Thymus (tissue), 11 donors: ENCODE data around the gene RNF150. TPM values are rescaled to one million over a fixed set of nuclear protein-coding genes. Genes with fewer than 3 reads are reported as not detected.
A peak's percentile ranks its signal among the peaks of the same experiment; 100 is the strongest.

Source experiments
- DNase-seq, 9 donors: peaks; one replicate each; pipeline ENCODE4 v3.0.0-alpha.2; 2013; ENCODE audit warnings: low spot score in 9 of 9, low read depth in 6 of 9, missing footprints in 1 of 9
- H3K27ac ChIP-seq, 2 donors: one replicate each; pipeline ENCODE4 v1.5.1; 2013; ENCODE audit warnings: control low read depth in 1 of 2, low read depth in 1 of 2, low read length in 1 of 2, mild to moderate bottlenecking in 1 of 2, moderate library complexity in 1 of 2
- H3K27me3 ChIP-seq, 2 donors: one replicate each; pipeline ENCODE4 v1.5.1; 2013; ENCODE audit warnings: low read length in 1 of 2; ENCODE audit not compliant: control insufficient read depth in 2 of 2, insufficient read depth in 1 of 2
- H3K36me3 ChIP-seq, 2 donors: one replicate each; pipeline ENCODE4 v1.5.1; 2013; ENCODE audit warnings: low read length in 1 of 2, mild to moderate bottlenecking in 1 of 2, moderate library complexity in 1 of 2; ENCODE audit not compliant: control insufficient read depth in 2 of 2, insufficient read depth in 2 of 2
- H3K4me1 ChIP-seq, 2 donors: one replicate each; pipeline ENCODE4 v1.5.1; 2013; ENCODE audit warnings: low read length in 2 of 2; ENCODE audit not compliant: control insufficient read depth in 2 of 2, insufficient read depth in 2 of 2
- H3K4me3 ChIP-seq, 2 donors: one replicate each; pipeline ENCODE4 v1.5.1; 2013; ENCODE audit warnings: low read length in 2 of 2, control low read depth in 1 of 2, mild to moderate bottlenecking in 1 of 2
- H3K9me3 ChIP-seq, 2 donors: one replicate each; pipeline ENCODE4 v1.5.1; 2013; ENCODE audit warnings: low read length in 1 of 2, mild to moderate bottlenecking in 1 of 2; ENCODE audit not compliant: control insufficient read depth in 2 of 2, insufficient read depth in 1 of 2
- WGBS: extraction: QIAGEN DNeasy Blood & Tissue Kit; methylation state at CpG from one replicate; pipeline ENCODE4 v1.1.7; 2013; 5-methylcytosine and 5-hydroxymethylcytosine counted together
- polyA plus RNA-seq: library from polyadenylated mRNA; stranded (reverse); fragments of 200-250 nt; gene quantifications from one replicate; pipeline ENCODE4 v1.2.3, GENCODE V29; 2013
- total RNA-seq: library from RNA; stranded (reverse); fragments of 120-200 nt; gene quantifications from one replicate; pipeline ENCODE4 v1.2.4, GENCODE V29; 2013
- donor health status: healthy.

The RNF150 gene
- total and polyA plus RNA-seq, 2 donors, result 1.4 to 2.9 TPM

- DNase-seq, result peak in 3 of 9 donors; percentile 5 to 34 (median 7)
- peaks cover 8 to 13% of the 10 kb centered on the region in 2 donors for H3K4me1 ChIP-seq
- peak overlapping the region in 1 of 2 donors; percentile 70 for H3K4me3 ChIP-seq
- no peaks in the 10 kb centered on the region for H3K9me3 ChIP-seq
- WGBS, result 49% methylated on average over 11 of the region's 11 CpGs
- H3K36me3 ChIP-seq, result no peaks in the 10 kb centered on the region
- H3K27ac ChIP-seq, result no peak overlapping the region
- peaks cover 3 to 13% of the 10 kb centered on the region in 2 donors for H3K27me3 ChIP-seq
Observed at GRCh38 chr4:141133999-141134995, 1.0 kb upstream of the RNF150 start.

DNA sequence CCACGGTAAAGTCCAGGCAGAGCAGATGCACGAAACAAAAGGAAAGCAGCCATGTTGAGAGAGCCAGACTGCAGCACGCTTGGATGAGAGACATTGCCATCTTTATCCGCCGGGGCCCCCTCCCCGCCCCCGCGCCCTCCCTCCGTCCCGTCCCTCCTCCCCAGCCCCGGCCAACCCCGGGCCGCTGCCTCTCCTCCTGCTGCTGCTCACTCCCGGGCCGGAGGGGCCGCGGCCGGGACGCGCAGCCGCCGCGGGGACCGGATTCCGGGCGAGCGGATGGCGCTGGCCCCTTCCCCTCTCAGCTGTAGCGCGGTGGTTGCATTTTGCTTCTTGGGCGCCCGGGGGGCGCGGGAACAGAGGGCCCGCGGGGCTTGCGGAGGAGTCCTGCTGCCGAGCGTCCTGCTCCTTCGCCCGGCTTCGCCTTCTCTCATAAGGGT, 542 bp downstream of the RNF150 start:
- peaks cover 8 to 13% of the 10 kb centered on the region in 2 donors for H3K4me1 ChIP-seq
- DNase-seq, result peak in 1 of 9 donors; percentile 9
- H3K36me3 ChIP-seq, result no peaks in the 10 kb centered on the region
- peak overlapping the region; percentile 70 to 78 for H3K4me3 ChIP-seq
- WGBS, result under 1% methylated on average over 42 of the region's 42 CpGs
- H3K27me3 ChIP-seq, result peaks cover 3 to 13% of the 10 kb centered on the region in 2 donors
- H3K27ac ChIP-seq, result peak overlapping the region; percentile 20 to 55
- H3K9me3 ChIP-seq, result no peaks in the 10 kb centered on the region

DNA sequence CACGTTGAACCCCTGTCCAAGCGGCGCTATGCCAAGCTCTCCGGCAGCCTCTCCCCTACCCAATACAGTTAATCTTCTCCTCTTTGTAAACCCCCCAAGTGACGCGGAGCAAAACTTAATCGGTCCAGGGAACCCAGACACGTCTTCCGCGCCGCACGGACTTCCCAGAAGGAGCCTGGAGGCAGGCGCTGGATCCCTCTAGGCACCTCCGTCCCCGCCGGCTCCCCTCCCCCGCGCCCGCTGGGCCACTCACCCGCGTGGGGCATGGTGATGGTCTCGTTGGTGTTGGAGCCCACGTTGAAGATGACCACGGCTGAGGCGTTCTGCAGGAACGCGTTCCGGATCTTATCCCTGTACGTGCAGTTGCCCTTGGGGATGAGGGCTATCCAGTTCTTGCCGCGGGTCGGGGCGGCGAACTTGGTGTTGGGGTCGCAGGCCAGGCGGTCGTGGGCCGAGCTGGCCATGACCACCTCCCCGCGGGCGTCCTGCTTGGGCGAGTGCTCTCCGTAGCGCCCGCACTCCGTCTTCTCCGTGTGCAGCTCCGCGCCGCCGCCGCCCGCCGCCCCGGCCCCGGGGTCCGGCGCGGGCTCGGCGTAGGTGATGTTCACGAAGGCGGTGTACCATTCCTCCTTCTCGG, 1.1 kb downstream of the RNF150 start:
- H3K4me1 ChIP-seq, result peaks cover 8 to 13% of the 10 kb centered on the region in 2 donors
- peak overlapping the region; percentile 70 to 78 for H3K4me3 ChIP-seq
- no peaks in the 10 kb centered on the region for H3K36me3 ChIP-seq
- DNase-seq, result peak in 4 of 9 donors; percentile 6 to 41 (median 16)
- H3K27ac ChIP-seq, result peak overlapping the region in 1 of 2 donors; percentile 20
- peaks cover 3 to 13% of the 10 kb centered on the region in 2 donors for H3K27me3 ChIP-seq
- H3K9me3 ChIP-seq, result no peaks in the 10 kb centered on the region
- 2% methylated on average over 64 of the region's 64 CpGs for WGBS

DNA sequence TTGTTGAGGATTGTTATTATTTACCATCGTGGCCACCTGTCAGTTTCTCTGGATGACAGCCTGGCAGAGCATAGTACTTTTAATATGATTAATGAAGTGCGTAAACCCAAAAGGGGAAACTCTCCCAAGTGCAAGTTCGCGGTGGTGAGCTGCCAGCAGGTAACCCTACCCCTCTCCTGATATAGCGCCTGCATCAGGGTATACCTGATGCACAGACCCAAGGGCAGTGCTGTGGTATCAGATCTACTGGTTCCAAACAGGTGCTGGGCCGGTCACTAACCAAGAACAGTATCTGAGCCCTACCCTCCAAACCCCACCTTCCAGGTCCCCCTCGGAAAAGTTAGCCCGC, 1.6 kb downstream of the RNF150 start:
- Histone ChIP-seq H3K4me1 (peaks cover 8 to 13% of the 10 kb centered on the region in 2 donors), H3K9me3 (no peaks in the 10 kb centered on the region), H3K4me3 (peak overlapping the region; percentile 70 to 78), H3K27me3 (peaks cover 3 to 13% of the 10 kb centered on the region in 2 donors), H3K36me3 (no peaks in the 10 kb centered on the region), H3K27ac (no peak overlapping the region)
- peak in 2 of 9 donors; percentile 5 to 6 for DNase-seq
- 17% methylated on average over 8 of the region's 8 CpGs for WGBS

GRCh38 chr4:141130947-141131605, 2.2 kb downstream of the RNF150 start:
- Histone ChIP-seq H3K27me3 (peaks cover 3 to 13% of the 10 kb centered on the region in 2 donors), H3K4me1 (peaks cover 8 to 13% of the 10 kb centered on the region in 2 donors), H3K36me3 (no peaks in the 10 kb centered on the region), H3K27ac (no peak overlapping the region), H3K9me3 (no peaks in the 10 kb centered on the region), H3K4me3 (peak overlapping the region in 1 of 2 donors; percentile 70)
- no peak for DNase-seq
- 95% methylated on average over 6 of the region's 6 CpGs for WGBS

DNA sequence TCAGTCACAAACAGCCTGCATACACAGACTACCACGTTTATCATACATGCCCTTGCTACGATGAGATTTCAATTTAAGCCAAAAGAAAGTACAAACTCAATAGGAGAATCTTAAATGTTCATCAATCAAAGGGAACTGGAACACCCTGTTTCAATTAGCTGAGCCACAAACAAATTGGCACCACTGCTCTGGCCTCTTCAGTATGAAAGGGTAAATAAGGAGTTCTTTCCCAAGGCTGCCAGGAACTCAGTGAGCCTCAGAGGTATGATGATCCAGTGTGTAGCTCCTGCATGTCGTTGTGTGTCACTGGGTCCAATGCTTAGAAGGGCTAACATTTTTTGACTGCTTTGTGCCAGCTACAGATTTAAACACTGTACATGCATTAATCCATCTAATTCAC, 5.4 kb downstream of the RNF150 start:
- H3K27ac ChIP-seq, result no peak overlapping the region
- no peak for DNase-seq
- H3K4me1 ChIP-seq, result peaks cover 3 to 8% of the 10 kb centered on the region in 2 donors
- no peak overlapping the region for H3K4me3 ChIP-seq
- H3K36me3 ChIP-seq, result no peaks in the 10 kb centered on the region
- H3K27me3 ChIP-seq, result peaks cover 3 to 13% of the 10 kb centered on the region in 2 donors
- H3K9me3 ChIP-seq, result no peaks in the 10 kb centered on the region
- 94% methylated on average over 3 of the region's 3 CpGs for WGBS

DNA sequence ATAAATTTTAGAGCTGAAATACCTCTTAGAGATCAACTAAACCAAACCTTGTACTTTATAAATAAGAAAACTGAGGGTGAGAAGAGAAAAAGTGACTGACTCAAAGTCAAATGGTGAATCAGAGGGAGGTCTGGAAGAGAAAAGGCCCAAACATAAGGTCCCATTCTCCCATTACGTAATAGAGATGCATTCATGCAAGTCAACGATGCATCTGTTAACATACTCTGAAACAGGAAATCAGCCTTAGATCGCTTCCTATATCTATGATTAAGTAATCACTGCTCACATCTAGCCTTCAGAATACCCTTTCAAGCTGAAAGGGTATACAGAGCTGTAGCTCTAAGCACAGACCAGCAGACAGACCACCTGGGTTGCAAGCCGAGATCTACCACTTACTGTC, 6.5 kb downstream of the RNF150 start:
- H3K36me3 ChIP-seq, result no peaks in the 10 kb centered on the region
- no peak overlapping the region for H3K27ac ChIP-seq
- no peak overlapping the region for H3K4me3 ChIP-seq
- DNase-seq, result no peak
- H3K4me1 ChIP-seq, result peaks cover 2 to 3% of the 10 kb centered on the region in 2 donors
- no peaks in the 10 kb centered on the region for H3K9me3 ChIP-seq
- WGBS, result 94% methylated on average over 4 of the region's 4 CpGs
- peaks cover under 1 to 5% of the 10 kb centered on the region in 2 donors for H3K27me3 ChIP-seq

- H3K9me3 ChIP-seq, result no peaks in the 10 kb centered on the region
- no peak overlapping the region for H3K27ac ChIP-seq
- no peak for DNase-seq
- H3K4me1 ChIP-seq, result peaks cover 0 to 4% of the 10 kb centered on the region in 2 donors
- H3K4me3 ChIP-seq, result no peak overlapping the region
- no peaks in the 10 kb centered on the region for H3K27me3 ChIP-seq
- WGBS, result 98% methylated on average over 1 of the region's 1 CpG
- H3K36me3 ChIP-seq, result no peaks in the 10 kb centered on the region
Observed at GRCh38 chr4:141124224-141124623, 9.0 kb downstream of the RNF150 start.
